Measurements from ENCODE around the gene ZFP69. TPM values are rescaled to one million over a fixed set of nuclear protein-coding genes. Genes with fewer than 3 reads are reported as not detected.

The ZFP69 gene
- total and polyA plus RNA-seq, 7 donors: 0.92 to 7.2 (median 2.5) TPM

- Histone ChIP-seq H3K27me3 (no peaks in the 10 kb centered on the region), H3K36me3 (no peaks in the 10 kb centered on the region), H3K9me3 (no peaks in the 10 kb centered on the region), H3K4me3 (no peak overlapping the region), H3K4me1 (no peaks in the 10 kb centered on the region), H3K27ac (no peak overlapping the region)
- DNase-seq: no peak
- 90 to 92% methylated on average over 4 of the region's 4 CpGs for WGBS, 2 donors
- intact Hi-C loops (cut with DNase I): no loop called here
- TF ChIP-seq EP300 (IDR thresholded peaks at IDR 0.05) (no peak), POLR2AphosphoS5 (IDR thresholded peaks at IDR 0.05) (no peak), POLR2A (IDR thresholded peaks at IDR 0.05) (no peak), CTCF (IDR thresholded peaks at IDR 0.05) (no peak)
Measured at GRCh38 chr1:40435876-40436275, 41.2 kb upstream of the ZFP69 start.

- no peak for DNase-seq
- TF ChIP-seq CTCF (IDR thresholded peaks at IDR 0.05) (peak in 3 of 4 experiments; percentile 24 to 44 (median 32)), EP300 (IDR thresholded peaks at IDR 0.05) (no peak)
- H3K27ac ChIP-seq: no peak overlapping the region
Measured at GRCh38 chr1:40438391-40439015, 38.6 kb upstream of the ZFP69 start.

GRCh38 chr1:40439247-40439646, 37.8 kb upstream of the ZFP69 start:
- 83 to 91% methylated on average over 5 of the region's 5 CpGs for WGBS, 2 donors

More at GRCh38 chr1:40438391-40439015, 38.6 kb upstream of the ZFP69 start:
- no peaks in the 10 kb centered on the region for H3K27me3 ChIP-seq
- intact Hi-C loops (cut with DNase I): no loop called here
- no peaks in the 10 kb centered on the region for H3K9me3 ChIP-seq
- 64% methylated on average over 3 of the region's 3 CpGs for WGBS, 2 donors
- no peaks in the 10 kb centered on the region for H3K4me1 ChIP-seq
- H3K4me3 ChIP-seq: no peak overlapping the region
- H3K36me3 ChIP-seq: no peaks in the 10 kb centered on the region

DNA sequence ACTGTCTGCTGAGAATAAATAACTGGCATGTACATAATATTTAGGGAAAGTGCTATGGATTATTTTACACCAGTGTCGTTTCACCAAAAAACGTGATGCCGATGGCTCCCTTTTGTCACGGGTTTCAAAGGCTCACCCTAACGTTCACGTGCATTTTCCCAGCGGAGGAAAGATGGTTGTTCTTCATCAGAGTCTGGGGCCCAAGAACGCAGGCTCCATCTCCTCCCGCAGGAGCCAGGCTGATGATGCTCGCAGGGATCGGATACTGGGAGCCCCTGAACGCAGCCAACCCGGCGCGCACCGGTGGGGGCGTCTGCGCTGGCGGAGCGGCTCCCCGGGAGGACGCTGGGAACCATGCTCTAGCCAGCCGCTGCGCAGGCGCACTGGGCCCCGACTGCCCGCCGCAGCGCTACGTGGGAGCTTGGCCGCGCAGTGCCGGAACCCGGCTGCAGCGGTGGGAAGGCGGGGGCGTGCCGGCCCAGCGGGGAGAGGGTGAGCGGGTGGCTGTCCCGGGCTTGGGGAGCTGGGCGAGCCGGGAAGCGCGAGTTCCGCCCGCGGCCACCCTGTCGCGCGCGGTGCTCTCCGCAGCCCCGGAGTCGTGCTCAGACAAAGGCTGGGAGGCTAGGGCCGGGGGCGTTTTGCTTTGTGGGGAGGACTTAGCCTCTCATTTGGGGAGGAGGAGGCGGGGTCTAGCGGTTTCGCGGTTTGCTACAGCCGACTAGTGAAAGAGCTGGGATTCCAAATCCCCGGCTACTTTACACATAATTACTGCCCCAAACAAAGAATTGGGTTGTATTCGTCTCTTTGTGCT, 27.2 kb upstream of the ZFP69 start, which contains the start of gene ZFP69B:
Gene ZFP69B, plus strand, starts transcription at position 793 of the 811 bp plus-strand sequence. CDS start 486 bp downstream, outside the sequence.
- intact Hi-C loops (cut with DNase I): loop anchor here (2.0 kb wide), 1 partner anchor 59 kb away; the partner anchor contains the start of gene EXO5
- DNase-seq: peak; percentile 94
- H3K9me3 ChIP-seq: no peaks in the 10 kb centered on the region
- no peaks in the 10 kb centered on the region for H3K36me3 ChIP-seq
- H3K4me1 ChIP-seq: peaks cover 0 to 10% (median 8%) of the 10 kb centered on the region in 4 donors
- peak within 1 kb of the TSS; percentile 60 to 81 (median 68) for H3K4me3 ChIP-seq
- WGBS, 2 donors: 1% methylated on average over 64 of the region's 64 CpGs
- TF ChIP-seq CTCF (IDR thresholded peaks at IDR 0.05) (peak in 1 of 4 experiments; percentile 14), POLR2A (IDR thresholded peaks at IDR 0.05) (no peak), EP300 (IDR thresholded peaks at IDR 0.05) (no peak), POLR2AphosphoS5 (IDR thresholded peaks at IDR 0.05) (peak in 3 of 4 donors; percentile 29 to 58 (median 42))
- H3K27ac ChIP-seq: peak within 1 kb of the TSS; percentile 80 to 91 (median 82)
- no peaks in the 10 kb centered on the region for H3K27me3 ChIP-seq

More at GRCh38 chr1:40439247-40439646, 37.8 kb upstream of the ZFP69 start:
- intact Hi-C loops (cut with DNase I): no loop called here
- Histone ChIP-seq H3K27ac (no peak overlapping the region), H3K9me3 (no peaks in the 10 kb centered on the region), H3K4me3 (no peak overlapping the region), H3K27me3 (no peaks in the 10 kb centered on the region), H3K4me1 (no peaks in the 10 kb centered on the region), H3K36me3 (no peaks in the 10 kb centered on the region)
- TF ChIP-seq EP300 (IDR thresholded peaks at IDR 0.05) (no peak), CTCF (IDR thresholded peaks at IDR 0.05) (no peak), POLR2A (IDR thresholded peaks at IDR 0.05) (no peak), POLR2AphosphoS5 (IDR thresholded peaks at IDR 0.05) (no peak)
- no peak for DNase-seq

Measured in sigmoid colon (tissue), 7 donors.